Activated naive CD4-positive, alpha-beta T cell treated with anti-CD3 and anti-CD28 coated beads for 36 hours (primary cell): Measurements from ENCODE around the gene APOA4. TPM values are rescaled to one million over a fixed set of nuclear protein-coding genes. Genes with fewer than 3 reads are reported as not detected.
"Not testable (repeated sequence)": the region's sequence is repeated elsewhere in the genome, so short reads cannot be mapped to it uniquely, and the experiment has no call there.

Experiments
- CTCF ChIA-PET: fragments of 350-600 bp; sonication (Branson Sonifier 250); formaldehyde crosslinking; loops from one replicate; lab custom pipeline; 2021; ENCODE audit warnings: antibody characterized with exemption; lab: Charles Lee
- DNase-seq: peaks from one replicate; pipeline ENCODE4 v3.0.0-alpha.2; 2020
- H3K27ac Mint-ChIP-seq: one replicate; pipeline ENCODE4 v1.8.0; 2021; ENCODE audit warnings: mild to moderate bottlenecking, mixed read lengths
- H3K27me3 Mint-ChIP-seq: one replicate; pipeline ENCODE4 v1.8.0; 2021; ENCODE audit warnings: low read depth, mixed read lengths
- H3K36me3 Mint-ChIP-seq: one replicate; pipeline ENCODE4 v1.8.0; 2021; ENCODE audit warnings: low read depth, mixed read lengths
- H3K4me1 Mint-ChIP-seq: one replicate; pipeline ENCODE4 v1.8.0; 2021; ENCODE audit warnings: low read depth, mixed read lengths
- H3K4me3 Mint-ChIP-seq: one replicate; pipeline ENCODE4 v1.8.0; 2021; ENCODE audit warnings: mild to moderate bottlenecking, moderate library complexity, mixed read lengths
- H3K9me3 Mint-ChIP-seq: one replicate; pipeline ENCODE4 v1.8.0; 2021; ENCODE audit warnings: mixed read lengths
- intact Hi-C: fragments of 100-400 bp; cut with micrococcal nuclease; formaldehyde crosslinking; loops from one replicate; pipeline ENCODE4 v1.15.1; 2023
- total RNA-seq, 2 experiments: library from RNA; stranded (reverse); gene quantifications; one replicate each; pipeline ENCODE4 v1.2.3, GENCODE V29; 2021

The APOA4 gene
- total RNA-seq, 2 experiments from 2014 or later = not detected

DNA sequence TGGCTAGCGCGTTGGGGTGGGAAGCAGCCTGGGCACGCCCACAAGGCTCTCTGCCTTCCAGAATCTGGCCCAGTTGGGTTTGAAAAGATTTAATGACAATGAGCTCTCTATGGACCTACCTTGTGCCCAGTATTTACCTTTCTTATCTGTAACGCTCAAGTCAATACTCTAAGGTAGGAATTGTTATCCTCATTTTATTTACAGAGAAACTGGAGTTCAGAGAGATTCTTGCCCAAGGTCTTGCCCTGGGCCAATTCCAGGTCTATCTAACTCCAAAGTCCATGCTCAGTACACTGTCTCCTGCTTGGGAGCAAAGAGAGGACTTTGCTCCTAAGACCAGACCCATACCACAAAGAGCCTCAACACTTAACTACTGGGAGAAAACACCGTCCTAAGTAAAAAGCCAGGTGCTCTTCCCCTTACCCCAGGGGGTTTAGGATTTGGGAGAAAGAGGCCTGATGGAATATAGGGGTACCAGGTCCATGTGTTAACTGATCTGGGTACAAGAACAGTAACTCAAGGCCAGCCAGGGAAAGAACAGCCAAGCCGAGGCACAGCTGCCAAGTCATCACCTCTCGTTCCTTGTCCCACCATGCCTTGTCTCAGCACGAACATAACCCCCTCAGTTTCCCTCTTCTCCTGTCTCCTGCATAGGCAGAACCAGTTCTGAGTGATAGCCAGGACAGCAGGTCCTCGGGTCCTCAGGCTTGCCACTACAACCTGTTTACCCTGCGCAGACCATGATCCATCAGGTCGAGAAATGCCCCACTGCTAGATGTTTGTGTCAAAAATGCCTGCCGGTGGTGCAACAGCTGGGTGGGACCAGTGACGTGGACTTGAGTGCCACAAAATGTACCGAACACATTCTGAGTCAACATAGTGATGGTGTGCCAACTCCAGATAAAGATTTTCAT is 14.6 kb downstream of the APOA4 start:
- CTCF ChIA-PET = interaction anchor here (2.6 kb wide), 1 partner anchor 17 kb away, joined by 11 read pairs; the partner anchor contains the start of gene APOA5
- intact Hi-C loops = no loop called here
- H3K27me3 Mint-ChIP-seq = no peaks in the 10 kb centered on the region

GRCh38 chr11:116807601-116808261 is 15.4 kb downstream of the APOA4 start:
- H3K4me1 Mint-ChIP-seq = no peaks in the 10 kb centered on the region
- H3K4me3 Mint-ChIP-seq = no peak overlapping the region
- no peak overlapping the region for H3K27ac Mint-ChIP-seq
- H3K27me3 Mint-ChIP-seq = no peaks in the 10 kb centered on the region
- CTCF ChIA-PET = interaction anchor here (2.6 kb wide), 1 partner anchor 17 kb away, joined by 11 read pairs; the partner anchor contains the start of gene APOA5
- H3K9me3 Mint-ChIP-seq = no peaks in the 10 kb centered on the region
- intact Hi-C loops = no loop called here
- H3K36me3 Mint-ChIP-seq = no peaks in the 10 kb centered on the region
- DNase-seq = no peak

More for the DNA sequence above, 14.6 kb downstream of the APOA4 start:
- Mint-ChIP-seq H3K27ac (no peak overlapping the region), H3K36me3 (no peaks in the 10 kb centered on the region), H3K9me3 (no peaks in the 10 kb centered on the region), H3K4me3 (no peak overlapping the region), H3K4me1 (no peaks in the 10 kb centered on the region)
- no peak for DNase-seq

- Mint-ChIP-seq H3K27me3 (peaks cover 2% of the 10 kb centered on the region), H3K27ac (no peak overlapping the region), H3K36me3 (no peaks in the 10 kb centered on the region), H3K4me1 (no peaks in the 10 kb centered on the region), H3K9me3 (no peaks in the 10 kb centered on the region), H3K4me3 (no peak overlapping the region)
- intact Hi-C loops = no loop called here
- no peak for DNase-seq
- CTCF ChIA-PET = no interaction called here
These were observed 19.1 kb downstream of the APOA4 start for GRCh38 chr11:116804001-116804400.

- intact Hi-C loops, H3K4me3 Mint-ChIP-seq: not testable (repeated sequence)
These were observed 21.4 kb downstream of the APOA4 start for GRCh38 chr11:116801662-116802061.

DNA sequence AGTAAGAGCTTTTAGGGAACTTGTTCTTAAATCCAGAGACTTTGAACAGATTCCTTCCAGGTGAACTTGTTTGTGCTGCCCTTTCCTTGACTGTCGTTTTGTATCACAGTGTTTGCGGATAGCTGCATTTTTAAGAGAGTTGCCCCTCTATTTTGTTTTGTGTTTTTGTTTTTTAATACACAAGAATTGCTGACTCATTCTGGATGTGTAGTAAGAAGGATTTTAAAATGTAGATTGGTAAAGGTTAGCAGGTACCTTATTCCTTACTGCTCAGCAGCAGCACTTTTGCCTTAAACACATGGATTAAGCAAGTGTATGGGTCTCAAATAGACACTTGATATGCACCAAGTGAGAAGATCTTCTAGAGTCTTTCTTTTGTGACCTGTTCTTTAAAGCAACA is 22.5 kb downstream of the APOA4 start:
- Mint-ChIP-seq H3K9me3 (no peaks in the 10 kb centered on the region), H3K27me3 (peaks cover 2% of the 10 kb centered on the region), H3K36me3 (no peaks in the 10 kb centered on the region), H3K4me1 (no peaks in the 10 kb centered on the region), H3K4me3 (no peak overlapping the region), H3K27ac (no peak overlapping the region)
- intact Hi-C loops = no loop called here
- DNase-seq = no peak
- CTCF ChIA-PET = interaction anchor here (0.6 to 2.4 kb wide), 2 partner anchors 10 to 303 kb away, joined by 3 to 10 read pairs; partner anchors contain the start of gene APOA5

More at GRCh38 chr11:116801662-116802061, 21.4 kb downstream of the APOA4 start:
- H3K27ac Mint-ChIP-seq, H3K27me3 Mint-ChIP-seq, H3K4me1 Mint-ChIP-seq, H3K36me3 Mint-ChIP-seq, DNase-seq, H3K9me3 Mint-ChIP-seq: not testable (repeated sequence)
- CTCF ChIA-PET = interaction anchor here (0.7 to 1.3 kb wide), 2 partner anchors 10 to 12 kb away, joined by 3 to 4 read pairs; partner anchors contain the start of gene APOA5

DNA sequence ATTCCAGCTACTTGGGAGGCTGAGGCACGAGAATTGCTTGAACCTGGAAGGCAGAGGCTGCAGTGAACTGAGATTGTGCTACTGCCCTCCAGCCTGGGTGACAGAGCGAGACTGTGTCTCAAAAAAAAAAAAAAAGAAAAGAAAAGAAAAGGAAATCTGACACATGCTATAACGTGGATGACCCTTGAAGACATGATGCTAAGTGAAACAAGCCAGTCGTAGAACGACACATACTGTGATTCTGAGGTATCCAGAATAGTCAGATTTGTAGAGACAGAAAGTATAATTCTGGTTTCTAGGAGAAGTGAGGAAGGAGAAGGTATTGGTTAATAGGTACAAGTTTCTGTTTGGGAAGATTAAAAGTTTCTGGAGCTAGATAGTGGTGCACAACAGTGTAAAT is 24.7 kb downstream of the APOA4 start:
- H3K4me3 Mint-ChIP-seq = no peak overlapping the region
- peaks cover 2% of the 10 kb centered on the region for H3K27me3 Mint-ChIP-seq
- no peaks in the 10 kb centered on the region for H3K36me3 Mint-ChIP-seq
- CTCF ChIA-PET = interaction anchor here (2.4 kb wide), 1 partner anchor 8 kb away, joined by 10 read pairs; the partner anchor contains the start of gene APOA5
- no peak overlapping the region for H3K27ac Mint-ChIP-seq
- intact Hi-C loops = no loop called here
- H3K4me1 Mint-ChIP-seq = no peaks in the 10 kb centered on the region
- DNase-seq = no peak
- H3K9me3 Mint-ChIP-seq = no peaks in the 10 kb centered on the region

- H3K36me3 Mint-ChIP-seq = no peaks in the 10 kb centered on the region
- no peak overlapping the region for H3K4me3 Mint-ChIP-seq
- H3K4me1 Mint-ChIP-seq = no peaks in the 10 kb centered on the region
- no peaks in the 10 kb centered on the region for H3K9me3 Mint-ChIP-seq
- peaks cover 2% of the 10 kb centered on the region for H3K27me3 Mint-ChIP-seq
- CTCF ChIA-PET = interaction anchor here (0.6 to 0.9 kb wide), 2 partner anchors 38 to 402 kb away, joined by 3 read pairs; no protein-coding TSS in a partner anchor
- H3K27ac Mint-ChIP-seq = no peak overlapping the region
- no peak for DNase-seq
- intact Hi-C loops = no loop called here
These were observed 25.3 kb downstream of the APOA4 start for GRCh38 chr11:116797816-116798215.

GRCh38 chr11:116796548-116796947 is 26.6 kb downstream of the APOA4 start:
- H3K27ac Mint-ChIP-seq = no peak overlapping the region
- CTCF ChIA-PET = interaction anchor here (0.5 to 1.7 kb wide), 3 partner anchors 13 to 803 kb away, joined by 3 to 5 read pairs (median 4); no protein-coding TSS in a partner anchor
- intact Hi-C loops = no loop called here

DNA sequence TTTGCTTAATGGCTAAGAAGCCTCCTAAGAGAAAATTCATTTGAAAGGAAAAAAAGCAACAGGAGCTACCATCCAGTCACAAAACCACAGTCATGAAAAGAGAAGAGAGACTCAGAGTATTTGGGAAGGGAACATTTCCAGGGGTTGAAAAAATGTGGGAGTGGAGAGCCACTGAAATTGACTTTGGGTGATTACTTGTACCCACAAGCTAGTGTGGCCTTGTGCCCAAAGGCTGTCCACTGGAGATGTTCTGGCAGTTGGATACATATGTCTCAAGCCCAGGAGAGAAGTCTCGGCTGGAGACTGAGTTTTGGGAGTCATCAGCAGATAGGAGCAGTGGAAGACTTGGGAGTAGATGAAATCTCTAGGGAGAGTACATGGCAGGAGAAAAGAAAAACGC is 28.3 kb downstream of the APOA4 start:
- CTCF ChIA-PET = interaction anchor here (1.7 to 10.2 kb wide), 2 partner anchors 12 to 40 kb away, joined by 5 to 134 read pairs; partner anchors contain the start of gene APOA1
- Mint-ChIP-seq H3K4me3 (no peak overlapping the region), H3K36me3 (no peaks in the 10 kb centered on the region), H3K27me3 (no peaks in the 10 kb centered on the region), H3K4me1 (peaks cover 7% of the 10 kb centered on the region), H3K9me3 (no peaks in the 10 kb centered on the region), H3K27ac (no peak overlapping the region)
- intact Hi-C loops = no loop called here
- no peak for DNase-seq

More at GRCh38 chr11:116796548-116796947, 26.6 kb downstream of the APOA4 start:
- no peaks in the 10 kb centered on the region for H3K9me3 Mint-ChIP-seq
- peaks cover under 1% of the 10 kb centered on the region for H3K4me1 Mint-ChIP-seq
- H3K27me3 Mint-ChIP-seq = peaks cover 2% of the 10 kb centered on the region
- no peaks in the 10 kb centered on the region for H3K36me3 Mint-ChIP-seq
- no peak for DNase-seq
- H3K4me3 Mint-ChIP-seq = no peak overlapping the region

DNA sequence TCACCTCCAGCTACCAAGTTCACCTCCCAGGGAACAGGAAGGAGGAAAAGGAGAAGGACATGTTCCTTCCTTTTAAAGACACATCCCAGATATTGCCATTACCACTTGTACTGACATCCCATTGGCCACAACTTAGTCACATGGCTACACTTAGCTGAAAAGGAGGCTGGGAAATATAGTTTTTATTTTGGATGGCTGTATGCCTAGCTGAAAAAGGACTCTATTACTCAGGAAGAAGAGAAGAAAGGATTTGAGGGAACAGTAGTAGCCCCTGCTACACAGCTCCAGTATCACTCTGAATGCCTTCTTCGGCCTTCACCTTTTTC is 29.4 kb downstream of the APOA4 start:
- Mint-ChIP-seq H3K4me3 (no peak overlapping the region), H3K36me3 (no peaks in the 10 kb centered on the region), H3K27me3 (no peaks in the 10 kb centered on the region), H3K4me1 (peaks cover 7% of the 10 kb centered on the region), H3K9me3 (no peaks in the 10 kb centered on the region), H3K27ac (no peak overlapping the region)
- CTCF ChIA-PET = interaction anchor here (0.6 to 10.2 kb wide), 5 partner anchors 10 to 431 kb away, joined by 3 to 134 read pairs (median 8); partner anchors contain the start of gene APOA1
- intact Hi-C loops = no loop called here
- DNase-seq = no peak

GRCh38 chr11:116792869-116793771 is 30.0 kb downstream of the APOA4 start:
- H3K4me3 Mint-ChIP-seq = no peak overlapping the region
- no peaks in the 10 kb centered on the region for H3K27me3 Mint-ChIP-seq
- DNase-seq = no peak
- intact Hi-C loops = no loop called here
- H3K4me1 Mint-ChIP-seq = peaks cover 11% of the 10 kb centered on the region
- no peak overlapping the region for H3K27ac Mint-ChIP-seq
- no peaks in the 10 kb centered on the region for H3K9me3 Mint-ChIP-seq
- CTCF ChIA-PET = interaction anchor here (0.6 to 10.2 kb wide), 5 partner anchors 10 to 432 kb away, joined by 3 to 134 read pairs (median 8); partner anchors contain the start of gene APOA1
- no peaks in the 10 kb centered on the region for H3K36me3 Mint-ChIP-seq
